Right lobe of liver (tissue), 6 donors: ENCODE data around the gene PPP1R27. TPM values are rescaled to one million over a fixed set of nuclear protein-coding genes. Genes with fewer than 3 reads are reported as not detected.

Source experiments
- ATAC-seq, 4 donors: fragments of 200-7000 bp; cut with Tn5 transposase; one replicate each; pipeline ENCODE4 v1.9.1; 2020; ENCODE audit warnings: mild to moderate bottlenecking in 4 of 4, moderate library complexity in 4 of 4
- DNase-seq, 3 donors: peaks; one replicate each; pipeline ENCODE4 v3.0.0-alpha.2; 2020
- H3K27ac ChIP-seq, 3 donors: fragments of 200-600 bp; one replicate each; pipeline ENCODE4 v1.8.0; 2022
- H3K27me3 ChIP-seq, 2 donors: fragments of 200-600 bp; one replicate each; pipeline ENCODE4 v1.8.0; 2022
- H3K36me3 ChIP-seq, 4 donors: fragments of 200-600 bp; sonication (generic) in 1 of 4; one replicate each; pipeline versions ENCODE4 v1.5.1 to v1.8.0; 2017 to 2022; ENCODE audit warnings: control low read depth in 1 of 4
- H3K4me1 ChIP-seq, 4 donors: fragments of 200-600 bp; sonication (generic) in 1 of 4; one replicate each; pipeline versions ENCODE4 v1.5.1 to v1.8.0; 2017 to 2022; ENCODE audit warnings: control low read depth in 1 of 4
- H3K4me3 ChIP-seq, 3 donors: fragments of 200-600 bp; one replicate each; pipeline ENCODE4 v1.8.0; 2022
- H3K9me3 ChIP-seq, 4 donors: fragments of 200-600 bp; sonication (generic) in 1 of 4; one replicate each; pipeline versions ENCODE4 v1.5.1 to v1.8.0; 2017 to 2022; ENCODE audit warnings: control low read depth in 1 of 4
- POLR2A ChIP-seq: fragments of 450-650 bp; IDR thresholded peaks from one replicate; pipeline ENCODE4 v1.6.1; 2017; ENCODE audit warnings: antibody characterized with exemption, mild to moderate bottlenecking
- WGBS: methylation state at CpG from one replicate; pipeline ENCODE4 v1.1.6; 2018; ENCODE audit warnings: low coverage, low lambda C conversion rate; ENCODE audit not compliant: insufficient coverage; ENCODE audit errors: missing lambda C conversion rate; 5-methylcytosine and 5-hydroxymethylcytosine counted together
- intact Hi-C, 2 donors: fragments of 100-400 bp; cut with DNase I; formaldehyde crosslinking; loops; one replicate each; pipeline versions ENCODE4 v1.11.2 to v1.14.1; 2022
- total RNA-seq, 6 experiments: library from RNA; depleted of rRNA in 2 of 6; stranded (reverse); fragments of >200 nt in 2 of 6; fragmentation: NEBNext Ultra II Directional in 3 of 6; extraction: Animal tissue kit (Norgen Biotek cat#: 25700) in 3 of 6; gene quantifications; one replicate each; pipeline versions ENCODE4 v1.1.0 to v1.2.4, GENCODE V29; 2016 to 2023
- TF ChIP-seq, protein P1 (sequence below), 4 donors: fragments of 200-600 bp in 3 of 4; fragments of 450-650 bp in 1 of 4; IDR thresholded peaks; one replicate each; pipeline versions ENCODE4 v1.5.1 to v1.8.0; 2016 to 2022; ENCODE audit warnings: antibody characterized with exemption in 4 of 4, mild to moderate bottlenecking in 2 of 4
- donor health status: DM: no; HTN: yes; CAD: no.
- donor health status: DM: no; HTN: no; CAD: no.
- donor health status: DM: no; HTN: no; CAD: no.
- donor health status: DM: no; HTN: yes; CAD: no.
- donor health status: DM: no; HTN: yes; CAD: no.

Gene PPP1R27
- total RNA-seq, 6 experiments from 2014 or later = 0.27 to 0.62 (median 0.40) TPM; not detected in 3

DNA sequence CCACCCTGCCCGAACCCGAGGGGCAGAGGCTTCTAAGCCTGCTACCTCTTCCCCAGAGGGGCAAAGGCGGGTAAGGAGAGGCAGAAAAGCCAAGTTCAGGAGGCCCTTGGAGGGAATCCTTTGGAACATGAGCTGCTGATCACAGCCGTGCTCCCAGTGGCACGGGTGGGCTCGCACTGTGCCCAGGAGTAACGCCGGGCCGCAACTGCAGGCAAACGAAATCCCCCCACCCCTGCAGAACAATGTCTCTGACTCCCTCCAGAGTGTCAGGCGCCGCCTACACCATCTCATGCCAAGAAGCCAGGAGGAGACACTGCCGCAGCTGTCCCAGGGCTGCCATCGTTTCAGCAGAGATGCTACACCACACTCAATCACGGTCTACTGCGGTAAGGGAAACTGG is 16.6 kb upstream of the PPP1R27 start:
- Histone ChIP-seq H3K27me3 (no peaks in the 10 kb centered on the region), H3K27ac (no peak overlapping the region), H3K9me3 (no peaks in the 10 kb centered on the region), H3K36me3 (peaks cover 14 to 88% (median 49%) of the 10 kb centered on the region in 4 donors), H3K4me3 (no peak overlapping the region), H3K4me1 (peaks cover 0 to 11% (median 5%) of the 10 kb centered on the region in 4 donors)
- 89% methylated on average over 5 of the region's 16 CpGs for WGBS
- TF ChIP-seq, protein P1, sequence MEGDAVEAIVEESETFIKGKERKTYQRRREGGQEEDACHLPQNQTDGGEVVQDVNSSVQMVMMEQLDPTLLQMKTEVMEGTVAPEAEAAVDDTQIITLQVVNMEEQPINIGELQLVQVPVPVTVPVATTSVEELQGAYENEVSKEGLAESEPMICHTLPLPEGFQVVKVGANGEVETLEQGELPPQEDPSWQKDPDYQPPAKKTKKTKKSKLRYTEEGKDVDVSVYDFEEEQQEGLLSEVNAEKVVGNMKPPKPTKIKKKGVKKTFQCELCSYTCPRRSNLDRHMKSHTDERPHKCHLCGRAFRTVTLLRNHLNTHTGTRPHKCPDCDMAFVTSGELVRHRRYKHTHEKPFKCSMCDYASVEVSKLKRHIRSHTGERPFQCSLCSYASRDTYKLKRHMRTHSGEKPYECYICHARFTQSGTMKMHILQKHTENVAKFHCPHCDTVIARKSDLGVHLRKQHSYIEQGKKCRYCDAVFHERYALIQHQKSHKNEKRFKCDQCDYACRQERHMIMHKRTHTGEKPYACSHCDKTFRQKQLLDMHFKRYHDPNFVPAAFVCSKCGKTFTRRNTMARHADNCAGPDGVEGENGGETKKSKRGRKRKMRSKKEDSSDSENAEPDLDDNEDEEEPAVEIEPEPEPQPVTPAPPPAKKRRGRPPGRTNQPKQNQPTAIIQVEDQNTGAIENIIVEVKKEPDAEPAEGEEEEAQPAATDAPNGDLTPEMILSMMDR (IDR thresholded peaks at IDR 0.05) = no peak
- TF ChIP-seq POLR2A = no peak
- intact Hi-C loops = no loop called here
- ATAC-seq = no peak
- no peak for DNase-seq

DNA sequence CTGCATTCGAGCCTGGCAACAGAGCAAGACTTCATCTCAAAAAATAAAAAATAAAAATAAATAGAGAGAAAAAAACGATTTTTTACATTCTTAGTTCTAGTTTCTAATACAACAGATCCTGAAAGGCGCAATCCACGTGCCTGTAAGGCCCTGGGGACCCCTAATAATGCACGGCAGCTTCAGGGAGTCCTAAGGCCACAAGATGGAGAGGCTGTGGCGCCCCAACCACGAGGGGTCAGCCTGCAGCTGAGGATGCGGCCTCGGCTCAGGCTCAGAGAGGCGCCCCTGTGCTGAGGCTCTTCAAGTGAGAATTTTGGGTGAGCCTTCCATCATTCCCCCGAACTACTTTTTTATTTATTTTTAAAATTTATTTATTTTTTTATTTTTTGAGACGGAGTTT is 14.6 kb upstream of the PPP1R27 start:
- no peaks in the 10 kb centered on the region for H3K9me3 ChIP-seq
- DNase-seq = no peak
- 88% methylated on average over 4 of the region's 12 CpGs for WGBS
- H3K36me3 ChIP-seq = peaks cover 23 to 91% (median 61%) of the 10 kb centered on the region in 4 donors
- no peak for TF ChIP-seq POLR2A
- TF ChIP-seq, protein P1 (IDR thresholded peaks at IDR 0.05) = no peak
- H3K27me3 ChIP-seq = no peaks in the 10 kb centered on the region
- H3K4me3 ChIP-seq = no peak overlapping the region
- intact Hi-C loops = no loop called here
- no peak overlapping the region for H3K27ac ChIP-seq
- no peaks in the 10 kb centered on the region for H3K4me1 ChIP-seq
- no peak for ATAC-seq

DNA sequence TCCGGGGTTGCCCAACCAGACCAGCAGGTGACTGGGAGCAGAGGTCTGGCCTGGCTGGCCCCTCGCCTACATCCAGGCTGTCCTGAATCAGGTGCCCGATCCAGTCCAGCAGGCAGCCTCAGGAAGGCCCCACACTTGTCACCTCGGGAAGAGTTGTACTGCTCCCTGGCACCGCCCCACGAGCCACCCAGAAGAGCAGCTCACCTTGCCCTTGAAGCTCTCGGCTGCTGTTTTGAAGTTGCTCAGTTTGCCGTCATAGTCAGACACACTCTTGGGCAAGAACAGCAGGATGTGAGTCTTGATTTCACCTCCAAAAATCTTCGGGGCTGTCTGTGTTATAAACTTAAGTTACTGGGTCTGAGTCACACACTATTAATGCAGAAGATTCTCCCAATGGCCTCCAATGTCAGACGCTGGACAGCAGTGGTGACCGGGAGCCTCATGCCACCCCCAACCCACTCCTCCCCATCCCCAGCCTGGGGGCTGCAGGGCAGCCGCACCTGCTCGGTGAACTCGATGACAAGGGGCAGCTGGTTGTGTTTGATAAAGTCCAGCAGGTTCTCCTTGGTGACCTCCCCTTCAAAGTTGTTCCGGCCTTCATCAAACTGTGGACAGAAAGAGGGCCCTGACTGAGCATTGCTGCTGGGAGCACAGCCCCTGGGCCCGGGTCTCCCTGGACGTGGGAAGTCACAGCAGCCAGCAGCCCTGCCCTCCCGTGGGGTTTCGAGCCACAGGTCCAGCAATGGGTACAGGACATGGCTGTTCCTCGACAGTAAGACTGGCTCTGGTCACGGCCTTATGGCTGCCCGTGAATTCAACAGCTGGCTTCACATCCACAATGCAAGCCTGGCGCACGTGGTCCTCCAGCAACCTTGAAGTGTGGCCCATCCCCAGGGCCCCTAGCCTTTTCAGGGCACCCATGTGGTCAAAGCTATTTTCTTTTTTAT is 12.2 kb upstream of the PPP1R27 start:
- peak in 1 of 4 donors; percentile 1 for ATAC-seq
- intact Hi-C loops = no loop called here
- Histone ChIP-seq H3K9me3 (no peaks in the 10 kb centered on the region), H3K27me3 (no peaks in the 10 kb centered on the region), H3K27ac (no peak overlapping the region), H3K36me3 (peaks cover 9 to 85% (median 51%) of the 10 kb centered on the region in 4 donors), H3K4me3 (no peak overlapping the region), H3K4me1 (peaks cover 0 to 16% (median 0%) of the 10 kb centered on the region in 4 donors)
- no peak for DNase-seq
- WGBS = 69% methylated on average over 6 of the region's 24 CpGs
- peak; percentile 11 for TF ChIP-seq POLR2A
- TF ChIP-seq, protein P1 (IDR thresholded peaks at IDR 0.05) = no peak

DNA sequence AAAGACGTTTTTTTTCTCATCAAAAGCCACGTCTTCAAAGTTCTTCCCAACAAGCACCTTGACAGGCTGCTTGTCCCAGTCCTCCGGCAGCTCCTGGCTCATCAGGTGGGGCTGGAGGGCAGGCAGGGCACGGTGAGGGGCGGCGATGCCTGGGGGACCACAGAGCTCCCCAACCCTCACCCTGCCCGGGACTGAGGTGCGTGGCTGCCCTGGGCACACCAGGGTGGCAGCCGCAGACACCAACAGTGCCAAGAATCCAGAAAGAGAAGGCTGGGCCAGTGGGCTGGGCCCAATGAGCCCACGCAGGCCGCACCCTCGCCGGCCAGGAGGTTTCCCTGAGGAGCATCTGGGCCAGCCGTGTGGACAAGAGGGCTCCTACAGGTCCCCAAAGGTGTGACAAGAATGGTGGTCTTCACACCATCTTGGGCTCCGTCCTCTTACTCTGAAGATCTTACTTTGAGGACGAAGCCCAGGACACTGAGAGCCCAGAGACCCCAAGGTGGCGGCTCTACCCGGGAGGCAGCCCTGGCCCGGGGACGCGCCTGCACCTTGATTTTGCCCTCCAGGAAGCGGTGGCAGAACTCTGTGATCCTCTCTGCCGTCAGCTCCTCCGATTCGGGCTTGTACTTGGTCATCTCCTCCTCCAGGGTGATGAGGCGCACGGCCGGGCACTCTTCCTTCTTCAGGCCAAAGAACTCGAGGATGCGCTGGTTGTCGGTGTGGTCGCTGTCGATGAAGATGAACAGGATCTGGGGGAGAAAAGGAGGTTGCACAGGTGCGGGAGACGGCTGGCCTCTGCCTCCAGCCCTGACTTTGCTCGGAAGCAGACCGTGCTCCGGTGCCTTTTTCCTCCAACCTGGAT is 11.3 kb upstream of the PPP1R27 start:
- no peak overlapping the region for H3K27ac ChIP-seq
- no peak overlapping the region for H3K4me3 ChIP-seq
- DNase-seq (no peak), ATAC-seq (no peak)
- no peaks in the 10 kb centered on the region for H3K9me3 ChIP-seq
- H3K36me3 ChIP-seq = peaks cover 9 to 76% (median 45%) of the 10 kb centered on the region in 4 donors
- peaks cover 0 to 22% (median 0%) of the 10 kb centered on the region in 4 donors for H3K4me1 ChIP-seq
- WGBS = 87% methylated on average over 14 of the region's 38 CpGs
- no peaks in the 10 kb centered on the region for H3K27me3 ChIP-seq
- no peak for TF ChIP-seq POLR2A
- TF ChIP-seq, protein P1 (IDR thresholded peaks at IDR 0.05) = no peak
- intact Hi-C loops = no loop called here
